Endothelial cell of umbilical vein (primary cell): Measurements from ENCODE around the gene PLEKHH2. TPM values are rescaled to one million over a fixed set of nuclear protein-coding genes. Genes with fewer than 3 reads are reported as not detected.

Experiments
- BruUV-seq: library from RNA; stranded (reverse); fragments of 400-500 nt; replicated peaks from 2 replicates; lab custom pipeline; 2021; lab: Mats Ljungman, UMichigan
- CTCF ChIA-PET: fragments of 300-600, 350-600 bp; sonication (Branson Sonifier 250); formaldehyde crosslinking; loops from one replicate; lab custom pipeline; 2021; ENCODE audit warnings: antibody characterized with exemption, inconsistent platforms; lab: Charles Lee
- POLR2A ChIA-PET: fragments of 300-600, 350-600 bp; sonication (Branson Sonifier 250); formaldehyde crosslinking; loops from one replicate; lab custom pipeline; 2021; ENCODE audit warnings: antibody characterized with exemption, inconsistent platforms; lab: Charles Lee
- DNase-seq: peaks from one replicate; pipeline ENCODE4 v3.0.0-alpha.2; 2011; ENCODE audit warnings: low read depth, low spot score
- FAIRE-seq: peaks from 2 replicates; lab custom pipeline; 2011; peaks lifted over from hg19 to GRCh38; lab: Jason Lieb, UNC
- H2AFZ ChIP-seq: 2 replicates; pipeline ENCODE4 v1.6.0; 2012; ENCODE audit warnings: low read depth, low read length, control low read depth, inconsistent platforms
- H3K27ac ChIP-seq: 2 replicates; pipeline ENCODE4 v1.5.1; 2011; ENCODE audit warnings: low read depth, mild to moderate bottlenecking, control low read depth, low read length, moderate library complexity; ENCODE audit not compliant: insufficient read depth
- H3K27me3 ChIP-seq, 2 experiments: 2 replicates each; pipeline versions ENCODE4 v1.6.0 to v1.6.1; 2011; ENCODE audit warnings: low read length in 2 of 2, mixed read lengths in 1 of 2; ENCODE audit not compliant: control insufficient read depth in 2 of 2, insufficient read depth in 2 of 2
- H3K36me3 ChIP-seq, 2 experiments: 2 replicates in 1 of 2; 3 replicates in 1 of 2; pipeline ENCODE4 v1.5.1; 2011; ENCODE audit warnings: low read length in 2 of 2, mild to moderate bottlenecking in 1 of 2, moderate library complexity in 1 of 2; ENCODE audit not compliant: control insufficient read depth in 2 of 2, insufficient read depth in 2 of 2; ENCODE audit errors: extremely low read depth in 1 of 2
- H3K4me1 ChIP-seq: 3 replicates; pipeline ENCODE4 v1.5.1; 2011; ENCODE audit warnings: mild to moderate bottlenecking, low read length; ENCODE audit not compliant: control insufficient read depth, insufficient read depth; ENCODE audit errors: extremely low read depth
- H3K4me2 ChIP-seq: 2 replicates; pipeline ENCODE4 v1.6.1; 2011; ENCODE audit warnings: low read length, control low read depth, mixed read lengths; ENCODE audit not compliant: insufficient read depth
- H3K4me3 ChIP-seq, 3 experiments: fragments of 200-600 bp in 1 of 3; sonication (generic), shearing (Covaris generic) in 1 of 3; replicated peaks in 1 of 3; 2 replicates each; pipeline ENCODE4 v1.5.1; 2011 to 2016; ENCODE audit warnings: control low read depth in 3 of 3, low read length in 3 of 3, mild to moderate bottlenecking in 2 of 3, inconsistent platforms in 1 of 3, low read depth in 1 of 3, moderate library complexity in 1 of 3; ENCODE audit not compliant: insufficient read depth in 1 of 3
- H3K79me2 ChIP-seq: 2 replicates; pipeline ENCODE4 v1.6.0; 2012; ENCODE audit warnings: low read length, inconsistent platforms; ENCODE audit not compliant: control insufficient read depth, insufficient read depth
- H3K9ac ChIP-seq: replicated peaks from 2 replicates; pipeline ENCODE3; 2011; ENCODE audit warnings: low read length, control low read depth; ENCODE audit not compliant: insufficient read depth; ENCODE audit errors: extremely low read depth
- H3K9me1 ChIP-seq: replicated peaks from 3 replicates; pipeline ENCODE4 v1.6.0; 2011; ENCODE audit warnings: mild to moderate bottlenecking, low read length; ENCODE audit not compliant: control insufficient read depth, insufficient read depth; ENCODE audit errors: extremely low read depth
- H3K9me3 ChIP-seq: replicated peaks from 2 replicates; pipeline ENCODE4 v1.5.1; 2012; ENCODE audit warnings: low read length, inconsistent platforms; ENCODE audit not compliant: control insufficient read depth, insufficient read depth
- H4K20me1 ChIP-seq: replicated peaks from 2 replicates; pipeline ENCODE3; 2011; ENCODE audit warnings: mild to moderate bottlenecking, low read length; ENCODE audit not compliant: control insufficient read depth, insufficient read depth; ENCODE audit errors: extremely low read depth
- EZH2 ChIP-seq: IDR thresholded peaks from 2 replicates; pipeline ENCODE4 v1.6.1; 2012; ENCODE audit warnings: borderline replicate concordance, low read depth, mild to moderate bottlenecking, moderate library complexity, low read length, inconsistent platforms; ENCODE audit not compliant: severe bottlenecking
- FOS ChIP-seq: IDR thresholded peaks from 2 replicates; pipeline ENCODE4 v1.6.1; 2011; ENCODE audit warnings: mild to moderate bottlenecking, low read length, moderate library complexity, borderline replicate concordance; ENCODE audit not compliant: insufficient read depth
- GATA2 ChIP-seq: IDR thresholded peaks from 2 replicates; pipeline ENCODE4 v1.7.0; 2011; ENCODE audit warnings: low read depth, mild to moderate bottlenecking, moderate library complexity, mixed read lengths, low read length; ENCODE audit not compliant: insufficient read length, insufficient read depth
- JUN ChIP-seq: IDR thresholded peaks from 2 replicates; pipeline ENCODE4 v1.6.1; 2011; ENCODE audit warnings: borderline replicate concordance, low read depth; ENCODE audit not compliant: insufficient read length, insufficient read depth
- MYC ChIP-seq: IDR thresholded peaks from one replicate; pipeline ENCODE4 v1.6.1; 2011; ENCODE audit warnings: mild to moderate bottlenecking, low read depth, low read length
- POLR2A ChIP-seq: IDR thresholded peaks from 2 replicates; pipeline ENCODE4 v1.6.1; 2012; ENCODE audit warnings: low read depth, mild to moderate bottlenecking, control low read depth, low read length
- POLR2AphosphoS5 ChIP-seq: IDR thresholded peaks from 2 replicates; pipeline ENCODE4 v1.6.1; 2012; ENCODE audit warnings: low read depth, mild to moderate bottlenecking, control low read depth, low read length, moderate library complexity; ENCODE audit not compliant: insufficient read depth
- dilution Hi-C: fragments of 300-500 bp; cut with MboI; formaldehyde crosslinking; loops from one replicate; pipeline ENCODE4 v1.15.0; 2019; ENCODE audit warnings: low sequenced_read_pairs; ENCODE audit not compliant: extremely low pct_ligation_motif_present
- intact Hi-C: fragments of 100-400 bp; cut with micrococcal nuclease; formaldehyde crosslinking; loops from one replicate; pipeline ENCODE4 v1.10.0; 2022
- polyA plus RNA-seq, 4 experiments: library from polyadenylated mRNA; depleted of rRNA in 3 of 4; stranded (reverse) in 3 of 4; unstranded in 1 of 4; fragments of >200 nt; gene quantifications; 2 replicates each; pipeline versions ENCODE4 v1.2.1 to v1.2.3, GENCODE V29; 2011 to 2012; ENCODE audit warnings: missing spikeins in 1 of 4
- total RNA-seq: library from RNA; stranded (reverse); gene quantifications from 2 replicates; pipeline ENCODE4 v1.2.3, GENCODE V29; 2021
- TF ChIP-seq, protein P1 (sequence below): IDR thresholded peaks from 2 replicates; pipeline ENCODE4 v1.6.1; 2011; ENCODE audit not compliant: insufficient read depth, insufficient read length
- TF ChIP-seq, protein P2 (sequence below), 2 donors: IDR thresholded peaks; 1 replicate in 1 of 2; 2 replicates in 1 of 2; pipeline ENCODE4 v1.5.1; 2011; ENCODE audit warnings: low read length in 2 of 2, mild to moderate bottlenecking in 2 of 2, moderate library complexity in 2 of 2, control low read depth in 1 of 2, inconsistent platforms in 1 of 2, low read depth in 1 of 2; ENCODE audit not compliant: insufficient read depth in 1 of 2; ENCODE audit errors: extremely low read depth in 1 of 2

The PLEKHH2 gene
- total and polyA plus RNA-seq, 2 donors (not counting 3 experiments of a cell fraction or from before 2014, with no cell fraction given): 0.41 to 0.58 TPM

DNA sequence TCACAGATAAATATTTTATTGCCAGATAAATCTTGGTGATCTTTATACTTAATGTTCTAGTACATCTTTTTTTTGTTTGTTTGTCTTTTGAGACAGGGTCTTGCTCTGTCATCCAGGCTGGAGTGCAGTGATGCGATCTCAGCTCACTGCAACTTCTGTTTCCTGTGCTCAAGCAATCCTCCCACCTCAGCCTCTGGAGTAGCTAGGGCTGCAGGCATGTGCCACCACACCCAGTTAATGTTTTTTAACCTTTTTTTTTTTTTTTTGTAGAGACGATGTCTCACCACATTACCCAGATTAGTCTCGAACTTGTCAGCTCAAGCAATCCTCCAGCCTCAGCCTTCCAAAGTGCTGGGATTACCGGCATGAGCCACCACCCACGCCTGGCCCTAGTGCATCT lies 48.3 kb downstream of the PLEKHH2 start:
- no peak for TF ChIP-seq POLR2A
- H3K27ac ChIP-seq: no peak overlapping the region
- no peak overlapping the region for H3K4me3 ChIP-seq
- ChIA-PET CTCF (no interaction called here), POLR2A (no interaction called here)
- dilution Hi-C loops: no loop called here
- no peaks in the 10 kb centered on the region for H3K9me1 ChIP-seq
- intact Hi-C loops: no loop called here
- H3K79me2 ChIP-seq: no peaks in the 10 kb centered on the region
- no peak overlapping the region for H2AFZ ChIP-seq
- BruUV-seq: no TSS peak
- H3K27me3 ChIP-seq: no peaks in the 10 kb centered on the region
- no peak for FAIRE-seq
- DNase-seq: no peak
- no peaks in the 10 kb centered on the region for H4K20me1 ChIP-seq
- H3K4me2 ChIP-seq: no peak overlapping the region
- no peaks in the 10 kb centered on the region for H3K4me1 ChIP-seq
- H3K9me3 ChIP-seq: no peaks in the 10 kb centered on the region
- no peak overlapping the region for H3K9ac ChIP-seq
- H3K36me3 ChIP-seq: no peaks in the 10 kb centered on the region

DNA sequence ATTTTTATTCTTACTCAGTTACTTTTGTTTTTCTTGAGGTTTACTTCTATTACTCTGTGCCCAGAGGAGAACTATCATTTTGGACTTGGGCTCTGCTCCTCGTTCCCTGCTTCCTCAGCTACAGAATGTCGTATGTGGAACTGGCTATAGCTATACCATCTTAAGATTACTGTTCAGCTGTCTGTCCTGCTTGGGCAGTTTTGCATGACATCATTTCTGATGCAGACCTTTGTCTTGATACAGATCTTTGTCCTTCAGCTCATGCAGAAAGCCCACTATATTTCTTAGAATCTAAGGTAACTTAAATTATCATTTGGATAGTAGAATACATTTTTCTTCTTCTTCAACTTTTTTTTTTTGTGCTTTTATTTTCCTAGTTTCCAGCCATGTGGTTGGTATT lies 52.9 kb downstream of the PLEKHH2 start:
- no peak overlapping the region for H3K4me3 ChIP-seq
- no peak overlapping the region for H3K9ac ChIP-seq
- BruUV-seq: no TSS peak
- no peaks in the 10 kb centered on the region for H4K20me1 ChIP-seq
- ChIA-PET POLR2A (no interaction called here), CTCF (interaction anchor here (1.1 to 1.2 kb wide), 2 partner anchors 19 to 790 kb away, joined by 3 to 6 read pairs; no protein-coding TSS in a partner anchor)
- H3K9me1 ChIP-seq: no peaks in the 10 kb centered on the region
- DNase-seq (no peak), FAIRE-seq (no peak)
- dilution Hi-C loops: no loop called here
- no peaks in the 10 kb centered on the region for H3K27me3 ChIP-seq
- no peak overlapping the region for H2AFZ ChIP-seq
- H3K4me1 ChIP-seq: no peaks in the 10 kb centered on the region
- no peak overlapping the region for H3K27ac ChIP-seq
- no peak overlapping the region for H3K4me2 ChIP-seq
- TF ChIP-seq MYC (no peak), FOS (no peak), JUN (no peak), POLR2AphosphoS5 (no peak), EZH2 (no peak), POLR2A (no peak), GATA2 (no peak)
- TF ChIP-seq, protein P1, sequence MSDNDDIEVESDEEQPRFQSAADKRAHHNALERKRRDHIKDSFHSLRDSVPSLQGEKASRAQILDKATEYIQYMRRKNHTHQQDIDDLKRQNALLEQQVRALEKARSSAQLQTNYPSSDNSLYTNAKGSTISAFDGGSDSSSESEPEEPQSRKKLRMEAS: no peak
- TF ChIP-seq, protein P2, sequence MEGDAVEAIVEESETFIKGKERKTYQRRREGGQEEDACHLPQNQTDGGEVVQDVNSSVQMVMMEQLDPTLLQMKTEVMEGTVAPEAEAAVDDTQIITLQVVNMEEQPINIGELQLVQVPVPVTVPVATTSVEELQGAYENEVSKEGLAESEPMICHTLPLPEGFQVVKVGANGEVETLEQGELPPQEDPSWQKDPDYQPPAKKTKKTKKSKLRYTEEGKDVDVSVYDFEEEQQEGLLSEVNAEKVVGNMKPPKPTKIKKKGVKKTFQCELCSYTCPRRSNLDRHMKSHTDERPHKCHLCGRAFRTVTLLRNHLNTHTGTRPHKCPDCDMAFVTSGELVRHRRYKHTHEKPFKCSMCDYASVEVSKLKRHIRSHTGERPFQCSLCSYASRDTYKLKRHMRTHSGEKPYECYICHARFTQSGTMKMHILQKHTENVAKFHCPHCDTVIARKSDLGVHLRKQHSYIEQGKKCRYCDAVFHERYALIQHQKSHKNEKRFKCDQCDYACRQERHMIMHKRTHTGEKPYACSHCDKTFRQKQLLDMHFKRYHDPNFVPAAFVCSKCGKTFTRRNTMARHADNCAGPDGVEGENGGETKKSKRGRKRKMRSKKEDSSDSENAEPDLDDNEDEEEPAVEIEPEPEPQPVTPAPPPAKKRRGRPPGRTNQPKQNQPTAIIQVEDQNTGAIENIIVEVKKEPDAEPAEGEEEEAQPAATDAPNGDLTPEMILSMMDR (IDR thresholded peaks at IDR 0.05; ENCODE audit: extremely low read depth in 1 of 2, insufficient read depth in 1 of 2, low read depth in 1 of 2, low read length in 2 of 2): no peak
- intact Hi-C loops: no loop called here
- no peaks in the 10 kb centered on the region for H3K36me3 ChIP-seq
- H3K79me2 ChIP-seq: no peaks in the 10 kb centered on the region
- H3K9me3 ChIP-seq: no peaks in the 10 kb centered on the region
